Neural cell (in vitro differentiated cells): ENCODE measurements around the gene NEURL4. TPM values are rescaled to one million over a fixed set of nuclear protein-coding genes. Genes with fewer than 3 reads are reported as not detected.

Experiments used
- H2AFZ ChIP-seq: fragments of 200-600, 300-800 bp; sonication (generic), shearing (Covaris generic); 2 replicates; pipeline ENCODE4 v1.6.0; 2014; ENCODE audit warnings: low read depth, mild to moderate bottlenecking, antibody characterized with exemption, low read length, moderate library complexity
- H3F3A ChIP-seq: fragments of 200-600 bp; shearing (Covaris generic); 2 replicates; pipeline ENCODE4 v1.6.1; 2016; ENCODE audit warnings: mild to moderate bottlenecking, moderate library complexity, mixed read lengths, antibody characterized with exemption, low read length; ENCODE audit not compliant: insufficient read depth, poor library complexity, severe bottlenecking
- H3K27ac ChIP-seq: fragments of 200-600, 300-800 bp; sonication (generic), shearing (Covaris generic); 2 replicates; pipeline ENCODE4 v1.5.1; 2014; ENCODE audit warnings: mild to moderate bottlenecking, low read length, moderate library complexity
- H3K27me3 ChIP-seq: fragments of 300-800, 200-600 bp; sonication (generic), shearing (Covaris generic); 2 replicates; pipeline ENCODE4 v1.6.0; 2014; ENCODE audit warnings: mild to moderate bottlenecking, low read depth, low read length, moderate library complexity; ENCODE audit not compliant: insufficient read depth
- H3K36me3 ChIP-seq: fragments of 300-800, 200-600 bp; sonication (generic), shearing (Covaris generic); 2 replicates; pipeline ENCODE4 v1.5.1; 2014; ENCODE audit warnings: mild to moderate bottlenecking, antibody characterized with exemption, low read length, moderate library complexity; ENCODE audit not compliant: insufficient read depth
- H3K4me2 ChIP-seq: fragments of 300-800, 200-600 bp; sonication (generic), shearing (Covaris generic); 2 replicates; pipeline ENCODE4 v1.6.0; 2014; ENCODE audit warnings: mild to moderate bottlenecking, low read length
- H3K4me3 ChIP-seq: fragments of 300-800, 200-600 bp; sonication (generic), shearing (Covaris generic); 2 replicates; pipeline ENCODE4 v1.5.1; 2014; ENCODE audit warnings: mild to moderate bottlenecking, low read length, moderate library complexity
- H3K79me2 ChIP-seq: fragments of 200-600 bp; shearing (Covaris generic); replicated peaks from 2 replicates; pipeline ENCODE4 v1.6.0; 2014; ENCODE audit warnings: mild to moderate bottlenecking, low read length, moderate library complexity; ENCODE audit not compliant: insufficient read depth
- H3K9ac ChIP-seq: fragments of 300-800, 200-600 bp; sonication (generic), shearing (Covaris generic); 2 replicates; pipeline ENCODE4 v1.6.1; 2016; ENCODE audit warnings: mild to moderate bottlenecking, low read length, mixed read lengths
- H3K9me2 ChIP-seq: fragments of 200-600 bp; shearing (Covaris generic); 2 replicates; pipeline ENCODE4 v1.6.1; 2016; ENCODE audit warnings: mild to moderate bottlenecking, low read length, mixed read lengths; ENCODE audit not compliant: insufficient read depth
- H3K9me3 ChIP-seq: fragments of 200-600, 300-800 bp; sonication (generic), shearing (Covaris generic); 2 replicates; pipeline ENCODE4 v1.6.1; 2016; ENCODE audit warnings: mild to moderate bottlenecking, mixed run types, low read length, moderate library complexity, mixed read lengths
- H4K20me1 ChIP-seq: fragments of 200-600 bp; shearing (Covaris generic); 2 replicates; pipeline ENCODE4 v1.6.1; 2016; ENCODE audit warnings: mild to moderate bottlenecking, mixed run types; ENCODE audit not compliant: insufficient read depth
- CTCF ChIP-seq: fragments of 450-650 bp; IDR thresholded peaks from 2 replicates; pipeline ENCODE4 v1.5.1; 2014; ENCODE audit warnings: antibody characterized with exemption, mild to moderate bottlenecking, moderate library complexity; ENCODE audit not compliant: poor library complexity, severe bottlenecking
- EP300 ChIP-seq: fragments of 450-650 bp; conservative IDR thresholded peaks from 2 replicates; pipeline ENCODE4 v1.6.1; 2014; ENCODE audit warnings: antibody characterized with exemption, mild to moderate bottlenecking, moderate library complexity; ENCODE audit not compliant: poor library complexity, severe bottlenecking
- EZH2 ChIP-seq: fragments of 200-600, 300-800 bp; shearing (Covaris generic), sonication (generic); IDR thresholded peaks from 2 replicates; pipeline ENCODE4 v1.6.1; 2014; ENCODE audit warnings: antibody characterized with exemption, low read length, borderline replicate concordance, mild to moderate bottlenecking; ENCODE audit not compliant: insufficient read depth, poor library complexity, severe bottlenecking
- RAD21 ChIP-seq: fragments of 450-650 bp; conservative IDR thresholded peaks from 2 replicates; pipeline ENCODE4 v1.6.1; 2014; ENCODE audit warnings: antibody characterized with exemption, mild to moderate bottlenecking, moderate library complexity
- SMC3 ChIP-seq: fragments of 450-650 bp; conservative IDR thresholded peaks from 2 replicates; pipeline ENCODE4 v1.6.1; 2014; ENCODE audit warnings: antibody characterized with exemption, mild to moderate bottlenecking, moderate library complexity; ENCODE audit not compliant: poor library complexity
- TAF1 ChIP-seq: IDR thresholded peaks from 2 replicates; pipeline ENCODE4 v1.6.1; 2012; ENCODE audit warnings: low read depth
- polyA plus RNA-seq: library from polyadenylated mRNA; depleted of rRNA; stranded (reverse); fragments of >200 nt; gene quantifications from 2 replicates; pipeline ENCODE4 v1.2.3, GENCODE V29; 2014
- TF ChIP-seq, protein P1 (sequence below): IDR thresholded peaks from 2 replicates; pipeline ENCODE4 v1.6.1; 2012; ENCODE audit warnings: borderline replicate concordance

The NEURL4 gene
- polyA plus RNA-seq, 1 donor from 2014 or later, result 58.4 TPM

DNA sequence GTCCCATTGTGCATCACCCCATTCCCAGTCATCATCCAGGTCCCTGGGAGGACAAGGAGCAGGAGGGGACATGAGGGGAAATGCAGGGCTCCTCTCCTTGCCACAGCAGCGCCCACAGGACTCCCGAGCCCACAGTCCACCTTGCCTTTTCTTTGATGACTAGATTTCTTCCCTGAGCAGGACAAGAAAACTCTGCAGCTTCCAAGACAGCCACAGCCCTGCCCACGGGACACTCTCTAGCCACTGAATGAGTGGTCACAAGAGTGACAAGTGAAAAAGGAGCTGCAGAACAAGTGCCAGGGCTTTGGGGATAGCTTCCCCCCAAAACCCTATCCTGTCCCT lies 4.7 kb downstream of the NEURL4 start:
- Histone ChIP-seq H3K9me3 (no peaks in the 10 kb centered on the region), H3K79me2 (peaks cover 9% of the 10 kb centered on the region), H3K4me2 (no peak overlapping the region), H3K9ac (no peak overlapping the region), H3F3A (no peaks in the 10 kb centered on the region), H3K36me3 (no peaks in the 10 kb centered on the region), H2AFZ (no peak overlapping the region), H3K9me2 (no peaks in the 10 kb centered on the region), H3K27me3 (no peaks in the 10 kb centered on the region), H3K27ac (no peak overlapping the region), H3K4me3 (no peak overlapping the region), H4K20me1 (no peaks in the 10 kb centered on the region)
- peak; percentile 8 for TF ChIP-seq CTCF
- TF ChIP-seq SMC3, result peak; percentile 33
- TF ChIP-seq TAF1, result no peak

- H2AFZ ChIP-seq, result no peak overlapping the region
- H3K27me3 ChIP-seq, result no peaks in the 10 kb centered on the region
- TF ChIP-seq SMC3 (peak; percentile 80), CTCF (peak; percentile 75), EP300 (no peak), TAF1 (no peak), EZH2 (no peak), RAD21 (peak; percentile 62)
- TF ChIP-seq, protein P1, sequence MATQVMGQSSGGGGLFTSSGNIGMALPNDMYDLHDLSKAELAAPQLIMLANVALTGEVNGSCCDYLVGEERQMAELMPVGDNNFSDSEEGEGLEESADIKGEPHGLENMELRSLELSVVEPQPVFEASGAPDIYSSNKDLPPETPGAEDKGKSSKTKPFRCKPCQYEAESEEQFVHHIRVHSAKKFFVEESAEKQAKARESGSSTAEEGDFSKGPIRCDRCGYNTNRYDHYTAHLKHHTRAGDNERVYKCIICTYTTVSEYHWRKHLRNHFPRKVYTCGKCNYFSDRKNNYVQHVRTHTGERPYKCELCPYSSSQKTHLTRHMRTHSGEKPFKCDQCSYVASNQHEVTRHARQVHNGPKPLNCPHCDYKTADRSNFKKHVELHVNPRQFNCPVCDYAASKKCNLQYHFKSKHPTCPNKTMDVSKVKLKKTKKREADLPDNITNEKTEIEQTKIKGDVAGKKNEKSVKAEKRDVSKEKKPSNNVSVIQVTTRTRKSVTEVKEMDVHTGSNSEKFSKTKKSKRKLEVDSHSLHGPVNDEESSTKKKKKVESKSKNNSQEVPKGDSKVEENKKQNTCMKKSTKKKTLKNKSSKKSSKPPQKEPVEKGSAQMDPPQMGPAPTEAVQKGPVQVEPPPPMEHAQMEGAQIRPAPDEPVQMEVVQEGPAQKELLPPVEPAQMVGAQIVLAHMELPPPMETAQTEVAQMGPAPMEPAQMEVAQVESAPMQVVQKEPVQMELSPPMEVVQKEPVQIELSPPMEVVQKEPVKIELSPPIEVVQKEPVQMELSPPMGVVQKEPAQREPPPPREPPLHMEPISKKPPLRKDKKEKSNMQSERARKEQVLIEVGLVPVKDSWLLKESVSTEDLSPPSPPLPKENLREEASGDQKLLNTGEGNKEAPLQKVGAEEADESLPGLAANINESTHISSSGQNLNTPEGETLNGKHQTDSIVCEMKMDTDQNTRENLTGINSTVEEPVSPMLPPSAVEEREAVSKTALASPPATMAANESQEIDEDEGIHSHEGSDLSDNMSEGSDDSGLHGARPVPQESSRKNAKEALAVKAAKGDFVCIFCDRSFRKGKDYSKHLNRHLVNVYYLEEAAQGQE, result no peak
- no peaks in the 10 kb centered on the region for H3K9me3 ChIP-seq
- no peaks in the 10 kb centered on the region for H4K20me1 ChIP-seq
- H3K79me2 ChIP-seq, result peaks cover 9% of the 10 kb centered on the region
- H3K9ac ChIP-seq, result no peak overlapping the region
- H3K9me2 ChIP-seq, result no peaks in the 10 kb centered on the region
- no peak overlapping the region for H3K4me2 ChIP-seq
- no peaks in the 10 kb centered on the region for H3K36me3 ChIP-seq
- no peaks in the 10 kb centered on the region for H3F3A ChIP-seq
- H3K27ac ChIP-seq, result no peak overlapping the region
- no peak overlapping the region for H3K4me3 ChIP-seq
Observed at GRCh38 chr17:7323731-7324437, 5.3 kb downstream of the NEURL4 start.
